Omental fat pad (tissue), 4 donors: ENCODE data around the gene MED12L. TPM values are rescaled to one million over a fixed set of nuclear protein-coding genes. Genes with fewer than 3 reads are reported as not detected.

Experiments
- ATAC-seq: fragments of 150-250 bp; one replicate; pipeline ENCODE4 v1.9.1; 2016; ENCODE audit warnings: mild to moderate bottlenecking, moderate library complexity; ENCODE audit not compliant: low FRiP score
- DNase-seq: peaks from one replicate; pipeline ENCODE4 v3.0.0-alpha.2; 2019; ENCODE audit warnings: low spot score
- total RNA-seq, 4 donors: library from RNA; depleted of rRNA; stranded (reverse); fragments of >200 nt; gene quantifications; one replicate each; pipeline ENCODE4 v1.1.0, GENCODE V29; 2016
- TF ChIP-seq, protein P1 (sequence below), 3 donors: fragments of 450-650 bp; IDR thresholded peaks; one replicate each; pipeline ENCODE4 v1.5.1; 2016 to 2017; ENCODE audit warnings: antibody characterized with exemption in 3 of 3, mild to moderate bottlenecking in 3 of 3, moderate library complexity in 2 of 3

Gene MED12L
- total RNA-seq, 4 donors from 2014 or later: 0.16 to 0.37 (median 0.31) TPM

DNA sequence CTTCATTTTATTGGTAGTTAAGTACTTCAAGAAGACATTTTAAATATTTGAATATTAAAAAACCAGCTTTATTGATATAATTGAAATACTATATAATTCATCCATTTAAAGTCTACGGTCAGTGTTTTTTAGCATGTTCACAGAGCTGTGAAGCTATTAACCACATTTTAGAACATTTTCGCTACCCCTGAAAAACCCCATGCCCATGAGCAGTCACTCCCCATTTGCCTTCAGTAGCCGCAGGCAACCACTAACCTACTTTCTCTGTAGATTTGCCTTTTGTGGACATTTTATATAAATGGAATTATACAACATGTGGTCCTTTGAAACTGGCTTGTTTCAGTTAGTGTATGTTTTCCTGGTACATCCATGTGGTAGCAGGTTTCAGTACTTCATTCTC lies 61.8 kb downstream of the MED12L start:
- no peak for ATAC-seq
- DNase-seq: no peak
- TF ChIP-seq, protein P1, sequence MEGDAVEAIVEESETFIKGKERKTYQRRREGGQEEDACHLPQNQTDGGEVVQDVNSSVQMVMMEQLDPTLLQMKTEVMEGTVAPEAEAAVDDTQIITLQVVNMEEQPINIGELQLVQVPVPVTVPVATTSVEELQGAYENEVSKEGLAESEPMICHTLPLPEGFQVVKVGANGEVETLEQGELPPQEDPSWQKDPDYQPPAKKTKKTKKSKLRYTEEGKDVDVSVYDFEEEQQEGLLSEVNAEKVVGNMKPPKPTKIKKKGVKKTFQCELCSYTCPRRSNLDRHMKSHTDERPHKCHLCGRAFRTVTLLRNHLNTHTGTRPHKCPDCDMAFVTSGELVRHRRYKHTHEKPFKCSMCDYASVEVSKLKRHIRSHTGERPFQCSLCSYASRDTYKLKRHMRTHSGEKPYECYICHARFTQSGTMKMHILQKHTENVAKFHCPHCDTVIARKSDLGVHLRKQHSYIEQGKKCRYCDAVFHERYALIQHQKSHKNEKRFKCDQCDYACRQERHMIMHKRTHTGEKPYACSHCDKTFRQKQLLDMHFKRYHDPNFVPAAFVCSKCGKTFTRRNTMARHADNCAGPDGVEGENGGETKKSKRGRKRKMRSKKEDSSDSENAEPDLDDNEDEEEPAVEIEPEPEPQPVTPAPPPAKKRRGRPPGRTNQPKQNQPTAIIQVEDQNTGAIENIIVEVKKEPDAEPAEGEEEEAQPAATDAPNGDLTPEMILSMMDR (IDR thresholded peaks at IDR 0.05): no peak

DNA sequence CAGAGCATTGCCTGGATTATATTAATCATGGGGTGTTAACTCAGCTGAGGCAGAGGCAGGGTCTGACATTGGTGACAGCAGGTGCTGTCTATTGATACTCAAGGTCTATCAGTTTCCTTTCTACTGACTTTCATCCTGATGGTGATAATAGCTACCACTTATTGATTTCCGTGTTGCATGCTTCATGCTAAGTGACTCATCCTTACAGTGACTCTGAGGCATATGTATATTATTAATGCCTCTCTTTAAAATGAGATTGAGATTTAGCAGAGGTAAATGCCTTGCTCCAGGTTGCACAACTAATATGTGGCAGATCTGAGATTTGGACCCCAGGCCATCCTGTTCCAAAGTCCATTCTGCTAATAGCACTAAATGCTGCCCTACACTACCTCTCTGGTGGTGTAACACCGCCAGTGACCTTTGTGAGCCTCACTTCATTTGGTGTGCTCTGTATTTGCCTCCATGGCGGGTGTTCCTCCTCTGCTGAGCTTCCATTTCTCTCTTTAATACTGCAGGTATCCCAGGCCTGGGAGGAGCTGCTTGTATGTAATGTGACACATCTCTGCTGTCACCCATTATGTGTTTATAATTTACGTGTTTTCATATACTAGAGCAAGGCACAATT lies 67.1 kb downstream of the MED12L start:
- TF ChIP-seq, protein P1 (IDR thresholded peaks at IDR 0.05): no peak
- ATAC-seq (no peak), DNase-seq (no peak)

DNA sequence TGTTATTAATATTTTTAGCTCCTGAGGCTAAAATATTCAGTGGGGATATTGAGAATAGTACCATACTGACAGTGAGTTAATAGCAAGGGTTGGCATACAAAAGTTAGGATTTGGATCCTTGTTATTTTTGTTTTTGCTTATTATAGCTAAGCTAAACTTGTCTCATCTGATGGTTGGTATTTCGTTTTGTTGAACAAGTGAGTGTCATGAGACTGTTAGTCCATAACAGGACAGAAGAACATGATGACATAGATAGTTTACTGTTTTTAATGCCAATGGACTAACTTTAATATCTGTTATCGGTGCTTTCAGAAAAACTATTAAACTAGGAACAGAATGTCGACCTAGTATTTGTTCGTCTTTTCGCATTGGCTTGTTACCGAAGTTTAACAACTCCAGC lies 69.1 kb downstream of the MED12L start:
- DNase-seq (no peak), ATAC-seq (no peak)
- TF ChIP-seq, protein P1 (IDR thresholded peaks at IDR 0.05): no peak

DNA sequence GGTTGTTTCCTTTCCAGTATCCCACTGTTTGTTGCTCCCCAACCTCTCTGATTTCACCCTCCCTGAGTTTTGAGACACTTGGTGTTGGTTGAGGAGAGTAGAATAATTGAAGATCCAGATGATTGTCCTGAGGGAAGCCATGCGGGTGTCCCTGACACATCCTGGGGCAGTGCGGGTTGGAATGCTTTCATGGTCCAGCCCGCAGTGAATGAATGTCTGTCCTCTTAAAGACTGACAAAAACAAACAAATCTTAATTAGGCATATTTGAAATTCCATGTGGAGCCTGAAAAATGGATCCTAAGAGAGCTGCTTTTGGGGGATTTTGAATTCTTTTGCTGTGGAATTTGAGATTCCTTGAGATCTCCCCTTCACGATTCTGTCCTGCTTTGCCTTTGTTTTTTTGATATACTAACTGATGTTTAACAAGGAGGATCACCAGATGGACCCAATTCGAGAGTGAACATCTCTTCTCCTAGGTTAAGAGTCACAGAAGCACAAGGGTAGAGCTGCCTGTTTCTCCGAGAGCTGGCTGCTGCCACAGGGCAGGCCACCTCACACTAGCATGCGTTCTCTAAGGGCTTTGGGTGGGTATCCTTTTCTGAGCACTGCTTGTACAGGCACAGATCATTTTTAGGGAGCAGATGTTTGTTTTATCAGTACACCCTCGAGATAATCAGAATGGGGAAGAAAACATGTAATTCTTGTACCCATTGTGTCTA lies 70.1 kb downstream of the MED12L start:
- no peak for DNase-seq

DNA sequence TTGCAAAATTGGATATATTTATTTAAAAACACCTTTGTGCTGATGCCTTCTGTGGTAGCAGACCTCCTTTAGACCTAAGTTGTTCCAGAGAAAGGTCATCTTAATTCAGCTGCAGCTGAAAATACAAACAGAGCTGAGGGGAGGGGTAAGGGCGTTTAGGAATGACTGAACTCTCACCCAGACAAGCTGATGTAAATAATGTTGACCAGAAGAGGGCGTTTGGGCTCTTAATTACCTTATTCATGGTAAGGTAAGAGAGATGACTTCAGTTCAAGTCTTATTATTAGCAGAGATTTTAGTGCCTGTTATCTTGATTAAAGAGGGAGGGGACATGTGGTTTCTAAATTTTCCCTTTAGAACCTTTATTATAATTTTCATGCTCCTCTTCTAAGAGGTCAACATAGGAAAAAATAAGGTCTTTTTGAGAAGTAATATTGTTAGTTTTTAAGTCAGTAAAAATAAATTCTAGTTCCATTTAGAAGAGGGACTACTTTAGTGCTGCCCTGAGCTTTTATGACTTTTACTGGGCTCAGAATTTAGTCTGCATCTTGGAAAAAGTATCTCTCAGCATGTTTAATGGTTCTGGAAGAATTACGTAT lies 71.3 kb downstream of the MED12L start:
- no peak for DNase-seq
- no peak for ATAC-seq
- TF ChIP-seq, protein P1 (IDR thresholded peaks at IDR 0.05): no peak

More for the DNA sequence above, 70.1 kb downstream of the MED12L start:
- TF ChIP-seq, protein P1 (IDR thresholded peaks at IDR 0.05): no peak
- no peak for ATAC-seq

DNA sequence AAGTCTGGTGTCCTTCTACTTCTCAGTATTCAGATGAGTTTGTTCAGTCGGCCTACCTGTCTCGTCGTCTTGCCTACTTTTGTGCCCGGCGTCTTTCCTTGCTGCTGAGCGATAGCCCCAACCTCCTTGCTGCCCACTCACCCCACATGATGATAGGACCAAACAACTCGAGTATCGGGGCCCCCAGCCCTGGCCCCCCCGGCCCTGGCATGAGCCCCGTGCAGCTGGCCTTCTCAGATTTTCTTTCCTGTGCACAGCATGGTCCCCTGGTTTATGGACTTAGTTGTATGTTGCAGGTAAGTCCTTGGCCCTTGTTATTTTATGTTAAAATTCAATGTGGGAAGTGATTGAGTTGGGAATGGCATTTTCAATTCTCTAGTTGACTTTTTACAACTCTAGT lies 74.3 kb downstream of the MED12L start:
- DNase-seq (no peak), ATAC-seq (no peak)
- TF ChIP-seq, protein P1 (IDR thresholded peaks at IDR 0.05): no peak
